ENCODE measurements around the gene FITM1. TPM values are rescaled to one million over a fixed set of nuclear protein-coding genes. Genes with fewer than 3 reads are reported as not detected.
A peak's percentile ranks its signal among the peaks of the same experiment; 100 is the strongest.

FITM1 gene
- total and polyA plus RNA-seq, 2 donors (not counting 3 experiments of a cell fraction or from before 2014, with no cell fraction given), result 0.54 TPM; not detected in 1

DNA sequence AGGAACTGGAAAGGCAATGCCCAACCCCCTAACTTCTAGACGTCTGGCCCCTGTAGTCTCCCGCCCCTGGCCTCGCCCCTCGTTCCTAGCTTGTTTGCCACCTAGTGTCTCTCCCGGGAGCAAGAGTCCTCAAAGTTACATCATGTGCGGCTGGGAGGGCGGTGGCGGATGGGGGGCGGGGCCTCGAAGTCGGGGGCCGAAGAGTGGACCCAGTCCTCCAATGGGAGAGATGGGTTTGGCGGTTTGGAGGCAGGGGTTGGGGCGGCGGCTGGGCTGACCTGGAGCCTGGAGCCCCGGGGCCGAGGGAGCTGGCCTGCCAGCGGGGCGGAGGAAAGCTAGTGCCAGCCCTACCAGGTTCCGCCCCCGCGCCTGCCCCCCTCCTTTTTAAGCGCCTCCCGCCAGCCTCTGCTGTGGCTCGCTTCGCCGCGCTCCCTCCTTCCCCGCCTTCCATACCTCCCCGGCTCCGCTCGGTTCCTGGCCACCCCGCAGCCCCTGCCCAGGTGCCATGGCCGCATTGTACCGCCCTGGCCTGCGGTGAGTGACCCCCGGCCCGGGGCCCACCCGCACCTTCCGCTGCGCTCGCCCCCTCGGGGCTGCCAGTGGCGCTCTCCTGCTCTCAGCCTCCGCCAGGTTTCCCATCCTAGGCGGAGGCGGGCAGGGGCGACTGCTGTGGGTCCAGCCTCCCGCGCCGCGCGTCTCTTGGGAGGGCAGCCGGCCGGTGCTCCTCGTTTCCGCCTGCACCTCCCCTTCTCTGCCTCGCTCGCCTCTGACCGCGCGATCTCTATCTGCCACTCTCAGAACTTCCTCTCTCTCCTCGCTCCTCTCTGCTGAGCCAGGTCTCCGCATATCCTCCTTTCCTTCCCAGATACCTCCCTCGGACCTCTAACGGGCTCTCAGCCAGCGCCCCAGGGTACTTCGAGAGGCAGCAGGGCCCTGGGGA, 36.3 kb upstream of the FITM1 start, which contains the start of gene PCK2:
TSS of gene PCK2 (plus strand) at position 411 of the 940 bp plus-strand sequence. CDS start at position 506, 95 bp downstream.
- Histone ChIP-seq H3K4me1 (ENCODE audit: control insufficient read depth, extremely low read depth, insufficient read depth, low read length) (peaks cover 9% of the 10 kb centered on the region), H3K9ac (replicated peaks; ENCODE audit: extremely low read depth, insufficient read depth, low read length) (peak within 1 kb of the TSS; percentile 78), H3K79me2 (ENCODE audit: control insufficient read depth, insufficient read depth, low read length) (peaks cover 4% of the 10 kb centered on the region), H4K20me1 (replicated peaks; ENCODE audit: control insufficient read depth, extremely low read depth, insufficient read depth, low read length) (no peaks in the 10 kb centered on the region), H3K4me3 (replicated peaks in 1 of 3; ENCODE audit: insufficient read depth in 1 of 3, low read depth in 1 of 3, low read length in 3 of 3) (peak within 1 kb of the TSS; percentile 71 to 82 (median 74)), H3K27me3 (ENCODE audit: control insufficient read depth in 2 of 2, insufficient read depth in 2 of 2, low read length in 2 of 2) (no peaks in the 10 kb centered on the region), H3K4me2 (ENCODE audit: insufficient read depth, low read length) (peak within 1 kb of the TSS; percentile 85), H3K9me3 (replicated peaks; ENCODE audit: control insufficient read depth, insufficient read depth, low read length) (no peaks in the 10 kb centered on the region), H2AFZ (ENCODE audit: low read depth, low read length) (peak within 1 kb of the TSS; percentile 92), H3K9me1 (replicated peaks; ENCODE audit: control insufficient read depth, extremely low read depth, insufficient read depth, low read length) (no peaks in the 10 kb centered on the region), H3K27ac (ENCODE audit: insufficient read depth, low read depth, low read length) (peak within 1 kb of the TSS; percentile 46), H3K36me3 (ENCODE audit: control insufficient read depth in 2 of 2, extremely low read depth in 1 of 2, insufficient read depth in 2 of 2, low read length in 2 of 2) (no peaks in the 10 kb centered on the region)
- intact Hi-C loops (cut with micrococcal nuclease), result loop anchor here (1.0 to 2.0 kb wide), 5 partner anchors 12 to 80 kb away; partner anchors contain the start of genes DCAF11, EMC9, IRF9 and NRL
- TSS peak; percentile 74 for BruUV-seq (replicated peaks)
- dilution Hi-C loops (cut with MboI; ENCODE audit: extremely low pct_ligation_motif_present, low sequenced_read_pairs), result no loop called here
- DNase-seq (ENCODE audit: low read depth, low spot score) (peak; percentile 72), FAIRE-seq (peak; percentile 86)
- TF ChIP-seq GATA2 (IDR thresholded peaks at IDR 0.05; ENCODE audit: insufficient read depth, insufficient read length, low read depth, low read length), result peak; percentile 75
- peak in 1 of 2 donors; percentile 9 for TF ChIP-seq CTCF (IDR thresholded peaks at IDR 0.05; ENCODE audit: extremely low read depth in 1 of 2, insufficient read depth in 1 of 2, low read depth in 1 of 2, low read length in 2 of 2)
- TF ChIP-seq MAX (IDR thresholded peaks at IDR 0.05; ENCODE audit: insufficient read depth, insufficient read length), result no peak
- peak; percentile 77 for TF ChIP-seq POLR2A (IDR thresholded peaks at IDR 0.05; ENCODE audit: low read depth, low read length)
- peak; percentile 65 for TF ChIP-seq POLR2AphosphoS5 (IDR thresholded peaks at IDR 0.05; ENCODE audit: insufficient read depth, low read depth, low read length)
- TF ChIP-seq EZH2 (IDR thresholded peaks at IDR 0.05; ENCODE audit: borderline replicate concordance, low read depth, low read length, severe bottlenecking), result no peak
- POLR2A ChIA-PET, result interaction anchor here (0.7 to 3.1 kb wide), 5 partner anchors 9 to 338 kb away, joined by 3 to 11 read pairs (median 3); partner anchors contain the start of genes DCAF11 and NRL
- CTCF ChIA-PET, result interaction anchor here (0.8 to 9.6 kb wide), 9 partner anchors 10 to 214 kb away, joined by 3 to 319 read pairs (median 5); partner anchors contain the start of genes CIDEB, DCAF11, IRF9 and NRL
